ENCODE results near the gene DGKE.

- TF ChIP-seq CTCF (IDR thresholded peaks at IDR 0.05; ENCODE audit: low read length) (no peak), EZH2 (IDR thresholded peaks at IDR 0.05; ENCODE audit: borderline replicate concordance, low read length) (no peak)
Measured at GRCh38 chr17:56913000-56913311, 79.0 kb downstream of the DGKE start.

Measured in OCI-LY1 (cell line).